ENCODE measurements around the gene MRPS9. TPM values are rescaled to one million over a fixed set of nuclear protein-coding genes. Genes with fewer than 3 reads are reported as not detected.

MRPS9 gene
- total and polyA plus RNA-seq, 4 donors = 12.8 to 22.1 (median 17.5) TPM

DNA sequence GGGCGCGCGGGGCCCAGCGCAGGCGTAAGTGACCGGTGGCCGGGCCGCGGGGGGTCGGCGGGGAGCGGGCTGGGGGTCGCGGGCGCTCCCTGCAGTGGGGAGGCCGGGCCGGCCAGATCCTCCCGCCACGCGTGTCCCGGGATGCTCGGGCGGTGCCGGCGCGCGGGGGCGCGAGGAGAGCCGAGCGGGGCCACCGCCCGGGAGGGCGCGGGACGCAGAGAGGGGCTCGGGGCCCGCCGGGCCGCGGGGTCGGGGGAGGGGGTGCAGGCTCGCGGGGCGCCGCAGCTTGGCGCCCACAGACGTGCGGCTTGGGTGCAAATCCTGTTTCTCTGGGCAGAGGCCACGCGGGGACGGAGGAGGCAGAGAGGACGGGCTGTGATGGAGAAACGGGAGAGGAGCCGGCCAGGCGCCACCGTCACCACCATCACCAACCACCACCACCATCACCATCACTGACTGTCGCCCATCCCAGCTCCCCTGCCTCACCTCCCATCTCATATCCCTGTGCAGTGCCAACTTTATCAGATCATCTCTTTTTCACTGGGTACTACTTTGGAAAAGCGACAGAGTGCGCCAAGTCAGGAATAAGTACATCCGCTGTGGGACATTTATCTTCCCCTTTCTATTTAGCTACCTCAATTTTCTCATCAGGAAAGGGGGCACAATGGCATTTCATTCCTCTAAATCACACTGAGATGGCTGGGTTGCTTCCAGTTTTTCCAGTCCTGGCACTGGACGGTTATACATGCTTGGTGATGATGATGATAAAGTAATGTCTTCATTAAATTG lies 106.5 kb downstream of the MRPS9 start:
- Histone ChIP-seq H3K36me3 (ENCODE audit: control insufficient read depth in 1 of 2, insufficient read depth in 2 of 2, low read length in 1 of 2) (no peaks in the 10 kb centered on the region), H3K9me3 (ENCODE audit: control insufficient read depth, low read length) (no peaks in the 10 kb centered on the region), H3K4me1 (ENCODE audit: control insufficient read depth in 1 of 2, insufficient read depth in 2 of 2, low read length in 2 of 2) (no peaks in the 10 kb centered on the region), H3K27ac (ENCODE audit: low read depth in 1 of 2, low read length in 2 of 2) (no peak overlapping the region), H3K27me3 (ENCODE audit: control insufficient read depth in 1 of 2, insufficient read depth in 2 of 2, low read length in 1 of 2) (no peaks in the 10 kb centered on the region), H3K4me3 (ENCODE audit: low read length in 2 of 2) (peak overlapping the region in 1 of 2 donors; percentile 21)
- WGBS, 2 donors = 3 to 7% methylated on average over 19 to 62 of the region's 62 CpGs
- DNase-seq (no peak), ATAC-seq (ENCODE audit: low FRiP score) (no peak)
- intact Hi-C loops (cut with DNase I) = no loop called here

DNA sequence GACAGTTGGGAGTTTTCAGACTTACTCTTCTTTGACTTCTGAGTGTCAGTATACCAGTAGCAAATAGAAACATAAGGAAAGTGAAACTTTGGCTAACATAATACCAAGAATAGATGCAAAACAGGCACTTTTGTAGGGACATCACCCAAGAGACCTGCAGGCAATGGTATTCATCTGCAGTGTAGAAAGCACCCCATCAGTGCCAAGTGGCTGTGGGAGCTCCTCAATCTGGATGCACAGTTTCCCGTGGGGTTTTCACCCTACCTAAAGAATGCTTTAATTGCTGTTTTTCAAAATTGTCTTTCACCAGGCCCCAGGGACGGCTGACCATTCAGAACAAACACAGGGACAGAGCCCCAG lies 107.1 kb downstream of the MRPS9 start:
- Histone ChIP-seq H3K27ac (ENCODE audit: low read depth in 1 of 2, low read length in 2 of 2) (no peak overlapping the region), H3K4me3 (ENCODE audit: low read length in 2 of 2) (no peak overlapping the region), H3K9me3 (ENCODE audit: control insufficient read depth, low read length) (no peaks in the 10 kb centered on the region), H3K4me1 (ENCODE audit: control insufficient read depth in 1 of 2, insufficient read depth in 2 of 2, low read length in 2 of 2) (no peaks in the 10 kb centered on the region), H3K27me3 (ENCODE audit: control insufficient read depth in 1 of 2, insufficient read depth in 2 of 2, low read length in 1 of 2) (no peaks in the 10 kb centered on the region), H3K36me3 (ENCODE audit: control insufficient read depth in 1 of 2, insufficient read depth in 2 of 2, low read length in 1 of 2) (no peaks in the 10 kb centered on the region)
- WGBS, 2 donors = 43 to 62% methylated on average over 2 of the region's 2 CpGs
- DNase-seq (no peak), ATAC-seq (ENCODE audit: low FRiP score) (no peak)
- intact Hi-C loops (cut with DNase I) = no loop called here

DNA sequence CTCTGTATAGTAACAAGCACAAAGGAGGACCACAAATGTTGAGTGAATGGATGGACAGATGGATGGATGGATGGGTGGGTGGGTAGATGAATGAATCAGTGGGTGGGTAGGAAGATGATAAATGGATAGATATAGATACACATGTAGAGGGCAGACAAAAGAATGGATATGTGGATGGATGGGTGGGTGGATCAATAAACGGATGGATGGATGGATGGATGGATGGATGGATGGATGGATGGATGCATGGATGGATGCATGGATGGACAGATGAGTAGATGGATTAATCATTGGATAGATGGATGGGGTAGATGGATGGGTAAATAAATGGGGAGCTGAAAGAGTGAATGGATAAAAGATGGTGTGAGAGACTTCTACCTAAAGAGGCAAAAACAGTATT lies 111.4 kb downstream of the MRPS9 start:
- no peaks in the 10 kb centered on the region for H3K9me3 ChIP-seq (ENCODE audit: control insufficient read depth, low read length)
- no peak overlapping the region for H3K4me3 ChIP-seq (ENCODE audit: low read length in 2 of 2)
- H3K27ac ChIP-seq (ENCODE audit: low read depth in 1 of 2, low read length in 2 of 2) = no peak overlapping the region
- H3K27me3 ChIP-seq (ENCODE audit: control insufficient read depth in 1 of 2, insufficient read depth in 2 of 2, low read length in 1 of 2) = no peaks in the 10 kb centered on the region
- DNase-seq (no peak), ATAC-seq (ENCODE audit: low FRiP score) (no peak)
- H3K4me1 ChIP-seq (ENCODE audit: control insufficient read depth in 1 of 2, insufficient read depth in 2 of 2, low read length in 2 of 2) = no peaks in the 10 kb centered on the region
- intact Hi-C loops (cut with DNase I) = no loop called here
- H3K36me3 ChIP-seq (ENCODE audit: control insufficient read depth in 1 of 2, insufficient read depth in 2 of 2, low read length in 1 of 2) = no peaks in the 10 kb centered on the region
- WGBS, 2 donors = 76 to 94% methylated on average over 1 of the region's 1 CpG

Other genes with a start within 250 kb of the MRPS9 start
- gene POU3F3, start 184.0 kb upstream of the MRPS9 start, total RNA-seq = under 1 TPM in 1 of 2 donors, not detected in 1; 0.15 TPM
- gene POU3F3, start 184.0 kb upstream of the MRPS9 start, polyA plus RNA-seq = under 1 TPM; 0.25 to 0.74 TPM
- gene GPR45, start 203.7 kb downstream of the MRPS9 start, total RNA-seq = not detected
- under 1 TPM in 1 of 2 donors, not detected in 1; 0.31 TPM for gene GPR45, start 203.7 kb downstream of the MRPS9 start, polyA plus RNA-seq